Parathyroid adenoma (tissue), 2 donors: ENCODE data around the gene KCNQ1.

Experiments
- H2AFZ ChIP-seq: fragments of 300-600 bp; sonication (generic); one replicate; pipeline ENCODE4 v1.7.0; 2017; ENCODE audit warnings: antibody characterized with exemption, mild to moderate bottlenecking
- H3K27ac ChIP-seq: fragments of 300-600 bp; sonication (generic); one replicate; pipeline ENCODE4 v1.7.0; 2017
- H3K27me3 ChIP-seq: fragments of 300-600 bp; sonication (generic); one replicate; pipeline ENCODE4 v1.7.0; 2017; ENCODE audit warnings: low read length; ENCODE audit not compliant: control insufficient read depth, insufficient read depth
- H3K36me3 ChIP-seq: fragments of 300-600 bp; sonication (generic); one replicate; pipeline ENCODE4 v1.7.0; 2017; ENCODE audit warnings: low read length; ENCODE audit not compliant: control insufficient read depth, insufficient read depth
- H3K4me1 ChIP-seq: fragments of 300-600 bp; sonication (generic); one replicate; pipeline ENCODE4 v1.7.0; 2017; ENCODE audit warnings: control low read depth
- H3K4me2 ChIP-seq: fragments of 300-600 bp; sonication (generic); one replicate; pipeline ENCODE4 v1.7.0; 2017; ENCODE audit warnings: low read length
- H3K4me3 ChIP-seq: fragments of 300-600 bp; sonication (generic); one replicate; pipeline ENCODE4 v1.7.0; 2017; ENCODE audit warnings: low read depth, low read length
- H3K79me2 ChIP-seq: fragments of 300-600 bp; sonication (generic); one replicate; pipeline ENCODE4 v1.7.0; 2017; ENCODE audit warnings: control low read depth
- H3K9ac ChIP-seq: fragments of 300-600 bp; sonication (generic); one replicate; pipeline ENCODE4 v1.7.0; 2017; ENCODE audit warnings: mild to moderate bottlenecking
- H3K9me3 ChIP-seq: fragments of 300-600 bp; sonication (generic); one replicate; pipeline ENCODE4 v1.7.0; 2017; ENCODE audit warnings: low read length; ENCODE audit not compliant: control insufficient read depth
- TF ChIP-seq, protein P1 (sequence below): fragments of 300-600 bp; sonication (generic); IDR thresholded peaks from one replicate; pipeline ENCODE4 v1.7.0; 2017; ENCODE audit warnings: antibody characterized with exemption, mild to moderate bottlenecking
- donor health status: primary hyperparathyroidism.

The KCNQ1 gene

DNA sequence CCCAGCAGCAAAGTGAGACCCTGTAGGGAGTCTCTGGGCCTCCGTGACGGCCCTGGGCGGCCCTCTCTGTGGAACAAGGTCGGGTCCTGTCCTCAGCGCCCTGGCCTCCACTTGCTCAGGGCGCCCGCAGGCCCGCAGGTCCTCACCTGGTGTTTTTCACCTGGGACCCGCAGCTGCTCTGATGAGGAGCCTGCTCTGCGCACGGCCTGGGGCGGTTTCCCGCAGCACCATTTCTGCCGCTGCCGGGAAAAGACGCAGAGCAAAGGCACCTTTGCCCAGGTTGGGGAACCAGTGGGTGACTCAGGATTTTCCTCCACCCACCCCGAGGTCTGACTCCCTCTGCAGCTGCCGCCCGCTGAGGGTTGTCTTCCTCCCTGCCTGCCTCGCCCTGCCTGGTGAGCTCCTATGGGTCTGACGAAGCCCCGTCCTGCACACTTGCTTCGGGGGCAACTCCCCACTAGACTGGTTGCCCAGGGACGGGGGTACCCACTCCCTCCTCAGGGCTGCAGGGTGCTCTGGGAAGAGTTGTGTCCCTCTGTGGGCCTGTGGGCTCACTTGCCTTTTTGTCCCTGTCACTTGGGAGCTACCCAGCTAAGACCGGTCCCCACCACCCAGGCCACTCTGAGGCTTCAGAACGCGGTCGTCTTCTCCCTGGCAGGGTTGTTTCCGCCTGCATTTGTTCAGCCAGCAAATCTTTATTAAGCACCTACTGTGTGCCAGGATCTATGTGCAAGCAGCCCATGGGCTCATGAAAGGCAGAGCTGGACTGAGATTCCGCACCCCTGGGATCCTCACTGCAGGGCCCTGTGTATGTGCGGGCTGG, 89.5 kb downstream of the KCNQ1 start:
- no peak overlapping the region for H2AFZ ChIP-seq
- H3K4me2 ChIP-seq: no peak overlapping the region
- TF ChIP-seq, protein P1, sequence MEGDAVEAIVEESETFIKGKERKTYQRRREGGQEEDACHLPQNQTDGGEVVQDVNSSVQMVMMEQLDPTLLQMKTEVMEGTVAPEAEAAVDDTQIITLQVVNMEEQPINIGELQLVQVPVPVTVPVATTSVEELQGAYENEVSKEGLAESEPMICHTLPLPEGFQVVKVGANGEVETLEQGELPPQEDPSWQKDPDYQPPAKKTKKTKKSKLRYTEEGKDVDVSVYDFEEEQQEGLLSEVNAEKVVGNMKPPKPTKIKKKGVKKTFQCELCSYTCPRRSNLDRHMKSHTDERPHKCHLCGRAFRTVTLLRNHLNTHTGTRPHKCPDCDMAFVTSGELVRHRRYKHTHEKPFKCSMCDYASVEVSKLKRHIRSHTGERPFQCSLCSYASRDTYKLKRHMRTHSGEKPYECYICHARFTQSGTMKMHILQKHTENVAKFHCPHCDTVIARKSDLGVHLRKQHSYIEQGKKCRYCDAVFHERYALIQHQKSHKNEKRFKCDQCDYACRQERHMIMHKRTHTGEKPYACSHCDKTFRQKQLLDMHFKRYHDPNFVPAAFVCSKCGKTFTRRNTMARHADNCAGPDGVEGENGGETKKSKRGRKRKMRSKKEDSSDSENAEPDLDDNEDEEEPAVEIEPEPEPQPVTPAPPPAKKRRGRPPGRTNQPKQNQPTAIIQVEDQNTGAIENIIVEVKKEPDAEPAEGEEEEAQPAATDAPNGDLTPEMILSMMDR: no peak
- H3K79me2 ChIP-seq: no peaks in the 10 kb centered on the region
- H3K9me3 ChIP-seq: no peaks in the 10 kb centered on the region
- no peaks in the 10 kb centered on the region for H3K36me3 ChIP-seq
- no peaks in the 10 kb centered on the region for H3K4me1 ChIP-seq
- no peak overlapping the region for H3K9ac ChIP-seq
- H3K27ac ChIP-seq: no peak overlapping the region
- H3K27me3 ChIP-seq: no peaks in the 10 kb centered on the region
- H3K4me3 ChIP-seq: no peak overlapping the region

DNA sequence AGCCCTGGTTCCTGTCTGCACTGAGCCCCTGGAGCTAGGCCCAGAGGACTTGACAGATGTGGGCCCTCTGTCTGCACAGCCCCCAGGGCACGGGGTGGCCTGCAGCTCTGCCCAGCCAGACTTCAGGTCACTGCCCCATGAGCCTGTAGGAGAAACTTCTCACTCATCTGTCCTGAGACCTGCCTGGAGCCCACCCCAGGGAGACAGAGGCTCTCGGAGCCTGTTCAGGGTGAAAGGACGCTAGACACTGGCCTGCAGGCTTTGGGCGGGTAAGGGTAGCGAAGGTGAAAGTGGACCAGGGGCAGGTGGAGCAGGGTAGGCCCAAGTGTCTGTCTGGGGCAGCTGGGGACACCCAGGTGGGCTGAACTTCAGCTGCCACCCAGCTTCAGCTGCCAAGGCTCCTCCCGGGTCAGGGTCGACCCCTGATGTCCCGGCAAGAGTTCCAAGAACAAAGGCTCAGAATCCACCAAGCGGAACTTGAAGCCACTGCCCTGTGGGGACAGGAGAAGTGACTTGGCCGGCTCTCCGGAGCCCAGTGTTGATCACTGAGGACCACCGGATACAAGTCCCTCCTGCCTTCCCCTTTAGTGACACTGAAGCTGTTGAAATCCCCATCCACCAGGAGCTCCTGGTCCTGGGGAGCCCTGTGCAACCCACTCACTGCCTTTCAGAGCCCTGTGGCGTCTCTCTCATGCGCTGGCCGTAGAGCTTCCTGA, 90.3 kb downstream of the KCNQ1 start:
- TF ChIP-seq, protein P1: no peak
- Histone ChIP-seq H3K36me3 (no peaks in the 10 kb centered on the region), H3K9ac (no peak overlapping the region), H3K4me2 (no peak overlapping the region), H3K79me2 (no peaks in the 10 kb centered on the region), H3K27ac (no peak overlapping the region), H3K4me3 (no peak overlapping the region), H3K27me3 (no peaks in the 10 kb centered on the region), H3K9me3 (no peaks in the 10 kb centered on the region), H3K4me1 (no peaks in the 10 kb centered on the region), H2AFZ (no peak overlapping the region)

DNA sequence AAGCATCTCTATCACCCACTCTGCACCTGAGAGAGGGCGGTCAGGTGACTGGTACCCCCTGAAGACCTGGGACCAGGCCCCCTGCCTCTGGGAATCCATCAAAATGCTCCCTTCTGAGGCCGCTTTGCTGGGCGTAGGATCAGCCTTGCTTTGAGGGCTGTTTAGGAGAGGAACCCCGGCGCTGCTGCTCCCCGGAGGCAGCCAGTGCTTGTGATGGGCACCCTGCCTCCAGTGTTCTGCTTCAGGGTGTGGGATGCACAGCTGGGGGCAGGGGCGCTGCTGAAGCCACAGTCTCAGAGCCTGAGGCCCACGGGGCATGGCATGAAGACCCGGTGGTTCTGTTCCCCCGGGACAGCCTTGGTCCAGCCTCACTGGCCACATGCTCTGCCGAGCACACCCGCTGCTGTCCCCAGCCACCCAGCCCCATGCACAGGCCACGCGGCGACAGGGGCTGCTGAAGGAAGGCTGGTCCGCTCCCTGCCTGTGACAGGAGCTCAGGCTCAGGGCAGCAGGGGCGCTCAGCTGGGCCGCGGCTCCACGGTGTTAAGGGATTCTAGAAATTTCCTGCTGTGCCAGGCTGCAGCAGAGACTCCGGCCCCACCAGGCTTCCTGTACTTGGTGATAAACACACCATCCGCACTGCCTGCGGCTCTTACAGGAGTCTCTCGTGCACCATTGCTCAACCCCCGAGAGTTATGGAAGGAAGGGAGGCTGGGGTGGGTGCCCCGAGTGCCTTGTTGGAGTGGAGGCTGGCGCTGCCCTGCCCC, 91.0 kb downstream of the KCNQ1 start:
- TF ChIP-seq, protein P1: no peak
- Histone ChIP-seq H3K9me3 (no peaks in the 10 kb centered on the region), H3K4me1 (no peaks in the 10 kb centered on the region), H3K27ac (no peak overlapping the region), H2AFZ (no peak overlapping the region), H3K27me3 (no peaks in the 10 kb centered on the region), H3K4me2 (no peak overlapping the region), H3K9ac (no peak overlapping the region), H3K79me2 (no peaks in the 10 kb centered on the region), H3K4me3 (no peak overlapping the region), H3K36me3 (no peaks in the 10 kb centered on the region)

DNA sequence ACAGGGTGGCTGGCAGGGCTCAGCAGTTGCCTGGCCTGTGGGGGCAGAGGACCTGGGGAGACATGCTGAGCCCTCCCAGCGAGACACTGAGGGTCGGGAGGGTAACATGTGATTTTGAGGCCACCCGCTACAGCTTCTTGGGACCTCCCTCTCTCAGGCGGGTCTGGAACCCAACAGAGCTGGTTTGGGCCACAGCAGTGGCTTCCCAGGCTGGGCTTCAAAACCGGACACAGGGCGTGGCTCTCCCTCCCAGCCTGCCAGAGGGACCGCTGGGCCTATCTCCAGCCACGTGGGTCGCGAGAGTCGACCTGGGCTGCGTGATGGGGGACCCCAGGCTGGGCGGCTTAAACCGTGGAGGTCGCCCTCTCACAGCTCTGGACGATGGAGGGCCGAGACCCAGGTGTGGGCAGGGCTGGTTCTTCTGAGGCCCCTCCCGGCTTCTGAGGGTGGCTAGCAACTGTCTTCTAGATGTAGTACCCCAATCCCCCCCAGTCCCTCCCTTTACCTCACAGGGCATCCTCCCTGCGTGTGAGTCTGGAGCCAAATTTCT, 91.7 kb downstream of the KCNQ1 start:
- H2AFZ ChIP-seq: no peak overlapping the region
- H3K4me3 ChIP-seq: no peak overlapping the region
- no peaks in the 10 kb centered on the region for H3K27me3 ChIP-seq
- no peak overlapping the region for H3K9ac ChIP-seq
- no peak overlapping the region for H3K27ac ChIP-seq
- no peaks in the 10 kb centered on the region for H3K79me2 ChIP-seq
- no peak overlapping the region for H3K4me2 ChIP-seq
- H3K36me3 ChIP-seq: no peaks in the 10 kb centered on the region
- no peaks in the 10 kb centered on the region for H3K4me1 ChIP-seq
- TF ChIP-seq, protein P1: no peak
- no peaks in the 10 kb centered on the region for H3K9me3 ChIP-seq
